Breast epithelium (tissue), 3 donors: ENCODE measurements around the gene GPC3.

Experiments used
- CTCF ChIP-seq, 3 donors: fragments of 450-650 bp; IDR thresholded peaks; one replicate each; pipeline ENCODE4 v1.5.1; 2016 to 2017; ENCODE audit warnings: antibody characterized with exemption in 3 of 3, mild to moderate bottlenecking in 3 of 3, moderate library complexity in 3 of 3
- POLR2AphosphoS5 ChIP-seq, 3 donors: sonication (generic); formaldehyde crosslinking; IDR thresholded peaks; one replicate each; pipeline ENCODE4 v1.6.1; 2017; ENCODE audit warnings: antibody characterized with exemption in 3 of 3

- TF ChIP-seq POLR2AphosphoS5 (IDR thresholded peaks at IDR 0.05) (no peak), CTCF (IDR thresholded peaks at IDR 0.05) (no peak)
Observed at GRCh38 chrX:133544115-133544514, 441.3 kb downstream of the GPC3 start.
